ENCODE data around the gene CNTN5.

DNA sequence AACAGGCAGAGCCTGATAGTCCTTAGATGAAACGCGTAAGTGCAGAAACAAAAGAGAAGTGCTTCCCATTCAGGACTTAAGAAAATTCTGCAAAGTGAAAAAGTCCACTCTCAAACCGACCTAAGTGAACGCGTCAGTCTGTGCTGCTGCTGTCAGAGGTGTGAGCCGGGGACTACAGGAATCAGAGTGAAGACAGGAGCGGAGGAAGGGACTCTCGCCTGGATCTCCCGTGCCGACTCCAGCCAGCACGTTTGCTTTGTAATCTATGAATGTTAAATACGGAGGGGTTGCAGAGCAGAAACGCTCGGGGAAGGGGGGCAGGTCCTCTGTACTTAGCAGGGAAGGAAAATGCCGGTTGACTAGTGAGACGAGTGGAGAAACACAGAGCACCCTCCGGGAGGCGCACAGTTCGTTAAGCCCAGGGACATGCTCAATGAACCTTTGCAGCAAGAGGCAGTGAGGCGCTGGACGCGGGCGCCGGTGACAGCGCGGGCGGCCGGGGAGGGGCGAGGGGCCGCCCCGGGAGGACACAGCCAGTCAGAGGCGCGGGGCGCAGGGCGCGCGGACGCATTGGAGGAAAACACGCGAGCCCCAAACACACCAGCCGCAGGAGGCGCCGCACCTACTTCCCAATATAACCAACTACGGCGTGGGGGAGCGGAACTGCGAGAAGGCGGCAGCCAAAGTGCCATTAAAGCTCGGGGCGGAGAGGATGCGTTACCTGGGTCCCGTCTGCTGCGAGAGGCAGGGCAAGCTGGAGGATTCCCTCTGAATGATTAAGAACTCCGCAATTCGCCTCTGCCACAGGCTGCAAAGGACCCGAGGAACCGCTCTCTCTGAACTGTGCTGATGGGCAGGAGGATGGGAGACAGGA lies at the start of gene CNTN5:
- TF ChIP-seq, protein P1, sequence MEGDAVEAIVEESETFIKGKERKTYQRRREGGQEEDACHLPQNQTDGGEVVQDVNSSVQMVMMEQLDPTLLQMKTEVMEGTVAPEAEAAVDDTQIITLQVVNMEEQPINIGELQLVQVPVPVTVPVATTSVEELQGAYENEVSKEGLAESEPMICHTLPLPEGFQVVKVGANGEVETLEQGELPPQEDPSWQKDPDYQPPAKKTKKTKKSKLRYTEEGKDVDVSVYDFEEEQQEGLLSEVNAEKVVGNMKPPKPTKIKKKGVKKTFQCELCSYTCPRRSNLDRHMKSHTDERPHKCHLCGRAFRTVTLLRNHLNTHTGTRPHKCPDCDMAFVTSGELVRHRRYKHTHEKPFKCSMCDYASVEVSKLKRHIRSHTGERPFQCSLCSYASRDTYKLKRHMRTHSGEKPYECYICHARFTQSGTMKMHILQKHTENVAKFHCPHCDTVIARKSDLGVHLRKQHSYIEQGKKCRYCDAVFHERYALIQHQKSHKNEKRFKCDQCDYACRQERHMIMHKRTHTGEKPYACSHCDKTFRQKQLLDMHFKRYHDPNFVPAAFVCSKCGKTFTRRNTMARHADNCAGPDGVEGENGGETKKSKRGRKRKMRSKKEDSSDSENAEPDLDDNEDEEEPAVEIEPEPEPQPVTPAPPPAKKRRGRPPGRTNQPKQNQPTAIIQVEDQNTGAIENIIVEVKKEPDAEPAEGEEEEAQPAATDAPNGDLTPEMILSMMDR (IDR thresholded peaks at IDR 0.05 in 4 of 5, conservative IDR thresholded peaks at IDR 0.05 in 1 of 5), result no peak
- no peak for TF ChIP-seq POLR2A (IDR thresholded peaks at IDR 0.05)

Data from gastrocnemius medialis (tissue), 4 donors.